Smooth muscle cell (in vitro differentiated cells): ENCODE measurements around the gene SRSF4. TPM values are rescaled to one million over a fixed set of nuclear protein-coding genes. Genes with fewer than 3 reads are reported as not detected.
"Not testable (repeated sequence)": the region's sequence is repeated elsewhere in the genome, so short reads cannot be mapped to it uniquely, and the experiment has no call there.

Experiments
- DNase-seq: peaks from one replicate; lab custom pipeline; 2025; ENCODE audit not compliant: unreplicated experiment; lab: John Stamatoyannopoulos, UW
- H2AFZ ChIP-seq: fragments of 200-600 bp; sonication (generic); 2 replicates; pipeline ENCODE4 v1.6.0; 2016; ENCODE audit warnings: antibody characterized with exemption, low read depth, mild to moderate bottlenecking
- H3F3A ChIP-seq: fragments of 200-600 bp; sonication (generic); 2 replicates; pipeline ENCODE4 v1.6.0; 2017; ENCODE audit warnings: antibody characterized with exemption, low read depth
- H3K27ac ChIP-seq: fragments of 200-600 bp; sonication (generic); 2 replicates; pipeline ENCODE4 v1.5.1; 2016; ENCODE audit warnings: low read depth, mild to moderate bottlenecking
- H3K27me3 ChIP-seq: fragments of 200-600 bp; sonication (generic); 2 replicates; pipeline ENCODE4 v1.6.1; 2016; ENCODE audit warnings: low read depth, mild to moderate bottlenecking
- H3K36me3 ChIP-seq: fragments of 200-600 bp; sonication (generic); 2 replicates; pipeline ENCODE4 v1.5.1; 2016; ENCODE audit warnings: low read depth
- H3K4me1 ChIP-seq: fragments of 200-600 bp; sonication (generic); 2 replicates; pipeline ENCODE4 v1.5.1; 2016; ENCODE audit warnings: low read depth
- H3K4me2 ChIP-seq: fragments of 200-600 bp; sonication (generic); 2 replicates; pipeline ENCODE4 v1.6.0; 2016; ENCODE audit warnings: mild to moderate bottlenecking
- H3K4me3 ChIP-seq: fragments of 200-600 bp; sonication (generic); 2 replicates; pipeline ENCODE4 v1.5.1; 2016; ENCODE audit warnings: mild to moderate bottlenecking
- H3K79me2 ChIP-seq: fragments of 200-600 bp; sonication (generic); 2 replicates; pipeline ENCODE4 v1.6.0; 2016; ENCODE audit warnings: low read depth, mild to moderate bottlenecking
- H3K9ac ChIP-seq: fragments of 200-600 bp; sonication (generic); 2 replicates; pipeline ENCODE4 v1.6.0; 2016; ENCODE audit warnings: low read depth
- H3K9me3 ChIP-seq: fragments of 200-600 bp; sonication (generic); replicated peaks from 2 replicates; pipeline ENCODE4 v1.5.1; 2016; ENCODE audit warnings: low read depth
- H4K20me1 ChIP-seq: fragments of 200-600 bp; sonication (generic); 2 replicates; pipeline ENCODE4 v1.6.0; 2016; ENCODE audit warnings: low read depth
- WGBS: methylation state at CpG from one replicate; pipeline ENCODE4 v1.1.7; 2016; ENCODE audit warnings: low lambda C conversion rate; 5-methylcytosine and 5-hydroxymethylcytosine counted together
- polyA plus RNA-seq: library from polyadenylated mRNA; unstranded; fragments of >200 nt; fragmentation: Nextera tagmentation; extraction: Ambion mirVana; gene quantifications from 2 replicates; pipeline ENCODE4 v1.2.1, GENCODE V29; 2016
- total RNA-seq: library from RNA; depleted of rRNA; stranded (reverse); fragments of >200 nt; gene quantifications from 2 replicates; pipeline ENCODE4 v1.2.3, GENCODE V29; 2014
- TF ChIP-seq, protein P1 (sequence below): fragments of 200-600 bp; sonication (generic); IDR thresholded peaks from 2 replicates; pipeline ENCODE4 v1.5.1; 2017; ENCODE audit warnings: borderline replicate concordance, mild to moderate bottlenecking, antibody characterized with exemption; ENCODE audit not compliant: insufficient read depth, poor library complexity, severe bottlenecking

Gene SRSF4
- total and polyA plus RNA-seq, 2 experiments from 2014 or later, result 53.9 to 98.7 TPM

DNA sequence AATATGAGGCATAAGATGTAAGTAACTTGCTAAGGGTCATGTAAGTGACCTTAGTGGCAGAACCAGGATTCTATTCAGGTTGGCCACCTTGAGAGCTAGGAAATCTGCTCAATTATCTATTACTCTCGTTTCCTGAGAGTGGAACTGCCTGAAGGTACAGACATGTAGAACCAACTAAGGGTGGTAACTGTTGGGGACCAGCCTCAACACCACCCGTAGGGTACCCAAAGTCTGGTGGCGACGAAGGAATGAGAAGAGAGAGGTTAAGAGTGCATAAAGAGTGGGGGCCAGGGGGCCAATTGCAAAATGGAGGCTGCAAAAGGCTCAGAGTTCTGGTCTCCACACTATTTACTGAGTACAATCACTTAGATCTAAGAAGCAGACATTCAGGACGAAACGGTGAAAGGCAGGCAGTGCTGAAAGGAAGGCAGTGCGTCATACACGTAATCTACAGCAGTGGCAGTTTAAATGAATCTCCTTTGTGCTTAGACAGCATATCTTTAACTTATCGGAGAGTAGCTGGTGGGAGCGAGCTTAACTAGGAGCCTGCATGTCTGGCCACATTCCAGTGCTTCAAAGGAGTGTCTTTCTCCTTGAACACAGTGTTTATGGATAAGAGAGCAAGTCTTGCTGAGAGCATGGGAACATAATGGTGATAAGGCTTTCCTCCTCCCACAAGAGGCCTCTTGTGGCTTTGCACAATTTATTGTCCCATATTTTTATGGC, 25.0 kb downstream of the SRSF4 start:
- Histone ChIP-seq H3K9me3 (no peaks in the 10 kb centered on the region), H2AFZ (no peak overlapping the region), H3K4me2 (peak overlapping the region; percentile 75), H3K4me1 (peaks cover 17% of the 10 kb centered on the region), H3K4me3 (no peak overlapping the region), H3K27me3 (no peaks in the 10 kb centered on the region), H4K20me1 (peaks cover 48% of the 10 kb centered on the region), H3K9ac (peak overlapping the region; percentile 30), H3K79me2 (peaks cover 63% of the 10 kb centered on the region), H3F3A (peaks cover 39% of the 10 kb centered on the region), H3K27ac (peak overlapping the region; percentile 89), H3K36me3 (peaks cover 8% of the 10 kb centered on the region)
- DNase-seq, result no peak
- TF ChIP-seq, protein P1, sequence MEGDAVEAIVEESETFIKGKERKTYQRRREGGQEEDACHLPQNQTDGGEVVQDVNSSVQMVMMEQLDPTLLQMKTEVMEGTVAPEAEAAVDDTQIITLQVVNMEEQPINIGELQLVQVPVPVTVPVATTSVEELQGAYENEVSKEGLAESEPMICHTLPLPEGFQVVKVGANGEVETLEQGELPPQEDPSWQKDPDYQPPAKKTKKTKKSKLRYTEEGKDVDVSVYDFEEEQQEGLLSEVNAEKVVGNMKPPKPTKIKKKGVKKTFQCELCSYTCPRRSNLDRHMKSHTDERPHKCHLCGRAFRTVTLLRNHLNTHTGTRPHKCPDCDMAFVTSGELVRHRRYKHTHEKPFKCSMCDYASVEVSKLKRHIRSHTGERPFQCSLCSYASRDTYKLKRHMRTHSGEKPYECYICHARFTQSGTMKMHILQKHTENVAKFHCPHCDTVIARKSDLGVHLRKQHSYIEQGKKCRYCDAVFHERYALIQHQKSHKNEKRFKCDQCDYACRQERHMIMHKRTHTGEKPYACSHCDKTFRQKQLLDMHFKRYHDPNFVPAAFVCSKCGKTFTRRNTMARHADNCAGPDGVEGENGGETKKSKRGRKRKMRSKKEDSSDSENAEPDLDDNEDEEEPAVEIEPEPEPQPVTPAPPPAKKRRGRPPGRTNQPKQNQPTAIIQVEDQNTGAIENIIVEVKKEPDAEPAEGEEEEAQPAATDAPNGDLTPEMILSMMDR, result no peak
- 3% methylated on average over 10 of the region's 10 CpGs for WGBS

DNA sequence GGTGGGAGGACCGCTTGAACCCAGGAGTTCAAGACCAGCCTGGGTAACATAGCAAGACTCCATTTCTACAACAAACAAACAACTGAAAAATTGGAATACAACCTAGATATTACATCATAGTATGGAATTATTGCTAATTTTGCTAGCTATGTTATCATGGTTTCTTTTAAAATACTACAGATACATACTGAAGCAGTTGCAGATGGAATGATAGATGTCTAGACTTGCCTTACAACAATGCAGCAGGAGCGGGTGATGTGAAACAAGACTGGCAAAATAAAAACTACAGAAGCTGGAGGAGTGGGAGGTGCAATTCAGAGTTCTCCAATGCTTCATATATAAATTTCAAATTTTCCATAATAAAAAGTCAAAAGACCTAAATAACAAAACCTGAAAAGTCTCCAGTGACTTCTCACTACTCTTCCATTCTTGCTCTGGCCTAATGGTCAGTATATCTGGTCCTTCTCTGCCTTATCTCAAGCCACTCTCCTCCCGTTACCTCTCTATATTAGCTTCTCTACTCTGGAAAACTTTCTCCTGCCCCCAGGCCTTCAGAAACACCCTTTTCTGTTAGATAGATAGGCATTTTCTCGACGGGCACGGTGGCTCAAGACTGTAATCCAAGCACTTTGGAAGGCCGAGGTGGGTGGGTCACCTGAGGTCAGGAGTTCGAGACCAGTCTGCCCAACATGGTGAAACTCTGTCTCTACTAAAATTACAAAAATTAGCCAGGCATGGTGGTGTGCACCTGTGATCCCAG, 29.5 kb downstream of the SRSF4 start:
- Histone ChIP-seq H3F3A (peaks cover 13% of the 10 kb centered on the region), H3K9ac (no peak overlapping the region), H3K79me2 (peaks cover 48% of the 10 kb centered on the region), H3K27me3 (no peaks in the 10 kb centered on the region), H3K4me1 (peaks cover 6% of the 10 kb centered on the region), H4K20me1 (peaks cover 26% of the 10 kb centered on the region), H2AFZ (no peak overlapping the region), H3K9me3 (no peaks in the 10 kb centered on the region), H3K27ac (peak overlapping the region; percentile 7), H3K36me3 (peaks cover 19% of the 10 kb centered on the region), H3K4me3 (no peak overlapping the region), H3K4me2 (no peak overlapping the region)
- DNase-seq, result no peak
- WGBS, result 84% methylated on average over 8 of the region's 8 CpGs
- TF ChIP-seq, protein P1, result no peak

DNA sequence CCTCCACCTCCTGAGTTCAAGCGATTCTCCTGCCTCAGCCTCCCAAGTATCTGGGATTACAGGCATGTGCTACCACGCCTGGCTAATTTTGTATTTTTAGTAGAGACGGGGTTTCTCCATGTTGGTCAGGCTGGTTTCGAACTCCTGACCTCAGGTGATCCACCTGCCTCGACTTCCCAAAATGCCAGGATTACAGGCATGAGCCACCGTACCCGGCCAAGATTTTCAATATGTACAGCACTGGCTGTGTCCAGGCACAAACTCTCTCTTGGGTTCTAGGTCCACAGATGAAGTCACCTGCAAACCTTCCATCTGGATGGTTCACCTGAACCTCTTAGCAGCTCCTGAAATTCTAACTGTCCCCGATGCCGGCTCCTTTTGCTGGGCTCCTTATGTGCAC, 31.4 kb downstream of the SRSF4 start:
- not testable (repeated sequence) for H2AFZ ChIP-seq, H3K9me3 ChIP-seq, H3K9ac ChIP-seq, H3K4me2 ChIP-seq, H3K27ac ChIP-seq, H3K4me3 ChIP-seq, H3K4me1 ChIP-seq, H3K27me3 ChIP-seq, DNase-seq
- peaks cover 20% of the 10 kb centered on the region for H3F3A ChIP-seq
- WGBS, result 88% methylated on average over 9 of the region's 9 CpGs
- H4K20me1 ChIP-seq, result peaks cover 15% of the 10 kb centered on the region
- H3K79me2 ChIP-seq, result peaks cover 42% of the 10 kb centered on the region
- peaks cover 19% of the 10 kb centered on the region for H3K36me3 ChIP-seq

DNA sequence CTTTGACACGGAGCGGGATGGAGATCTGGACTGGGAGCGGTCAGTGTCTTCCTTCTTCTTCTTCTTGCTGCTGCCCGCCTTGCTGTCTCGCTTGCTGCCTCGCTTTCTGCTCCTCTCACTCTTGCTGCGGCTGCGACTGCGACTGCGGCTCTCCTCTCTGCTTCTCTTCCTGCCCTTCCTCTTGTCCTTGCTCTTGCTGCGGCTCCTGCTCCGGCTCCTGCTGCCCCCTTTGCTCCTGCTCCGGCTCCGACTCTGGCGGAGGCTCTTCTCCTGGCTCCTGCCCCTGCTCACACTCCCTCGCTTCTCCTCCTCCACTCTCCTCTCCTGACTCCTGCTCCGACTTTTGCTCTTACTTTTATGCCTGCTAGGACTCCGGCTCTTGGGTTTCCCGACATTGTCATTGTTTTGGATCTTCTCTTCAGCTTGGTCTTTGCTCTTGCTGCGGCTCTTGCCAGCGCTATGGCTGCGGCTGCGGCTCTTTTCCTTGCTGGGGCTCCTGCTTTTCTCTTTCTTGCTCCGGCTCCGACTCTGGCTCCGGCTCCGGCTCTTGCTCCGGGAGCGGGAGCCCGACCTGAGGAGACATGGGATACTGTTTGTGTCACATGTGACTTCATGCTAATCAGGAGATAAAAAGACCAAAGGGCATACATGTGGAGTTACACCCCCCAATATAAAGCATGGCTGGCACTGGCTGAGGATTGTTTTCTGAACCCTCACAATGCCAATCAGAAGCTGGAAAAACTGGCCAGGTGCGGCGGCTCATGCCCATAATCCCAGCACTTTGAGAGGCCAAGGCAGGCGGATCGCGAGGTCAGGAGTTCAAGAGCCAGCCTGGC, 32.8 kb downstream of the SRSF4 start:
- DNase-seq, result no peak
- no peak overlapping the region for H3K27ac ChIP-seq
- peaks cover 20% of the 10 kb centered on the region for H3F3A ChIP-seq
- no peaks in the 10 kb centered on the region for H3K4me1 ChIP-seq
- WGBS, result 97% methylated on average over 35 of the region's 35 CpGs
- no peak overlapping the region for H3K9ac ChIP-seq
- peaks cover 13% of the 10 kb centered on the region for H3K36me3 ChIP-seq
- TF ChIP-seq, protein P1, result no peak
- H3K27me3 ChIP-seq, result no peaks in the 10 kb centered on the region
- no peak overlapping the region for H3K4me2 ChIP-seq
- no peak overlapping the region for H3K4me3 ChIP-seq
- H2AFZ ChIP-seq, result no peak overlapping the region
- H3K9me3 ChIP-seq, result no peaks in the 10 kb centered on the region
- peaks cover 27% of the 10 kb centered on the region for H3K79me2 ChIP-seq
- H4K20me1 ChIP-seq, result peaks cover 15% of the 10 kb centered on the region
